HepG2 (cell line): ENCODE data around the gene STIP1. TPM values are rescaled to one million over a fixed set of nuclear protein-coding genes. Genes with fewer than 3 reads are reported as not detected.

Source experiments
- FOSL1 ChIP-seq: sonication (generic); formaldehyde crosslinking; IDR thresholded peaks from 2 replicates; pipeline ENCODE4 v1.9.0; 2021; ENCODE audit warnings: missing genetic modification reagents, borderline replicate concordance
- MAF1 ChIP-seq: sonication (generic); formaldehyde crosslinking; IDR thresholded peaks from 2 replicates; pipeline ENCODE4 v1.5.0; 2020; ENCODE audit warnings: missing genetic modification reagents, borderline replicate concordance
- PBX2 ChIP-seq: IDR thresholded peaks from 2 replicates; pipeline ENCODE4 v1.6.1; 2016; ENCODE audit warnings: control low read depth
- POGK ChIP-seq: sonication (generic); formaldehyde crosslinking; conservative IDR thresholded peaks from 2 replicates; pipeline ENCODE4 v1.8.0; 2022; ENCODE audit warnings: mild to moderate bottlenecking, moderate library complexity, missing genetic modification reagents
- RFX1 ChIP-seq: fragments of 450-650 bp; IDR thresholded peaks from 2 replicates; pipeline ENCODE4 v1.6.1; 2017
- SAFB2 ChIP-seq: sonication (generic); formaldehyde crosslinking; IDR thresholded peaks from 2 replicates; pipeline ENCODE4 v1.5.1; 2020; ENCODE audit warnings: missing genetic modification reagents, low read depth, mild to moderate bottlenecking, borderline replicate concordance
- SNAPC4 ChIP-seq: sonication (generic); formaldehyde crosslinking; IDR thresholded peaks from 2 replicates; pipeline ENCODE4 v1.4.0; 2020; ENCODE audit warnings: mild to moderate bottlenecking, missing genetic modification reagents
- ZNF101 ChIP-seq: sonication (generic); formaldehyde crosslinking; IDR thresholded peaks from 2 replicates; pipeline ENCODE4 v1.4.0; 2020; ENCODE audit warnings: mild to moderate bottlenecking, low read depth, missing genetic modification reagents, borderline replicate concordance
- ZNF3 ChIP-seq: IDR thresholded peaks from 2 replicates; pipeline ENCODE4 v1.7.0; 2017; ENCODE audit warnings: inconsistent platforms
- ZNF44 ChIP-seq: sonication (generic); formaldehyde crosslinking; IDR thresholded peaks from 2 replicates; pipeline ENCODE4 v1.5.1; 2020; ENCODE audit warnings: mild to moderate bottlenecking, missing genetic modification reagents
- ZNF687 ChIP-seq: sonication (generic); formaldehyde crosslinking; IDR thresholded peaks from 2 replicates; pipeline ENCODE4 v1.5.1; 2020; ENCODE audit warnings: mild to moderate bottlenecking, missing genetic modification reagents, moderate library complexity
- ZNF800 ChIP-seq: sonication (generic); formaldehyde crosslinking; IDR thresholded peaks from 2 replicates; pipeline ENCODE4 v1.4.0; 2020; ENCODE audit warnings: missing genetic modification reagents
- polyA plus RNA-seq, 8 experiments: library from polyadenylated mRNA; depleted of rRNA in 3 of 8; stranded (reverse) in 7 of 8; unstranded in 1 of 8; fragments of >200 nt; fragmentation: Illumina TruSeq in 4 of 8; extraction: Trizol in 4 of 8; gene quantifications; 2 replicates each; pipeline versions ENCODE4 v1.2.1 to v1.2.3, GENCODE V29; 2011 to 2016; ENCODE audit warnings: low read depth in 4 of 8, missing spikeins in 1 of 8, mixed read lengths in 1 of 8; ENCODE audit not compliant: insufficient read depth in 1 of 8
- total RNA-seq, 5 experiments: library from RNA; depleted of rRNA; stranded (reverse); fragments of >200 nt; fragmentation: Illumina TruSeq; extraction: Trizol; gene quantifications; 2 replicates each; pipeline ENCODE4 v1.2.3, GENCODE V29; 2016; ENCODE audit warnings: low read depth in 1 of 5

Gene STIP1
- total and polyA plus RNA-seq, 2 of the 13 experiments (the other 11 are each of a cell fraction or from before 2014, with no cell fraction given): 81.1 to 217 TPM

- TF ChIP-seq SNAPC4 (CRISPR knock-in tag) (no peak), SAFB2 (CRISPR knock-in tag) (peak; percentile 71; the same call in 1 of the 2 replicates), ZNF3 (CRISPR knock-in tag) (no peak), ZNF101 (no peak), PBX2 (CRISPR knock-in tag) (no peak), ZNF44 (CRISPR knock-in tag) (no peak), RFX1 (no peak), ZNF800 (CRISPR knock-in tag) (no peak), FOSL1 (CRISPR knock-in tag) (no peak), MAF1 (CRISPR knock-in tag) (no peak), POGK (peak; percentile 86), ZNF687 (CRISPR knock-in tag) (peak; percentile 92)
Observed at GRCh38 chr11:64246871-64247728, 61.1 kb downstream of the STIP1 start, which contains the start of gene PPP1R14B (continued).
